SK-N-SH (cell line): ENCODE data around the gene NR5A1. TPM values are rescaled to one million over a fixed set of nuclear protein-coding genes. Genes with fewer than 3 reads are reported as not detected.

ENCODE experiments used
- CTCF ChIA-PET: fragments of 300-600, 350-600 bp; formaldehyde crosslinking; extraction: SDS; loops from one replicate; lab custom pipeline; 2021; lab: Yijun Ruan, JAX
- POLR2A ChIA-PET: fragments of 350-600 bp; sonication (Branson Sonifier 250); formaldehyde crosslinking; extraction: SDS; loops from one replicate; lab custom pipeline; 2020; ENCODE audit warnings: antibody characterized with exemption, inconsistent platforms; lab: Yijun Ruan, JAX
- DNase-seq: peaks from one replicate; pipeline ENCODE4 v3.0.0; 2012
- H2AFZ ChIP-seq: fragments of 200-600 bp; sonication (generic); 2 replicates; pipeline ENCODE4 v1.8.1; 2016; ENCODE audit warnings: antibody characterized with exemption, mild to moderate bottlenecking, low read depth
- H3F3A ChIP-seq: fragments of 200-600 bp; sonication (generic); replicated peaks from 2 replicates; pipeline ENCODE3; 2016; ENCODE audit warnings: antibody characterized with exemption, mild to moderate bottlenecking; ENCODE audit not compliant: insufficient read depth
- H3K27ac ChIP-seq, 2 experiments: fragments of 200-500 bp in 1 of 2; fragments of 200-600 bp in 1 of 2; sonication (Bioruptor generic) in 1 of 2; sonication (generic), shearing (Covaris generic) in 1 of 2; 2 replicates each; pipeline versions ENCODE4 v1.5.1 to v1.6.1; 2014 to 2016; ENCODE audit warnings: low read depth in 2 of 2, inconsistent platforms in 1 of 2, low read length in 1 of 2, mild to moderate bottlenecking in 1 of 2, mixed read lengths in 1 of 2
- H3K27me3 ChIP-seq: fragments of 200-600 bp; sonication (generic), shearing (Covaris generic); 2 replicates; pipeline ENCODE4 v1.6.1; 2016; ENCODE audit warnings: mixed run types; ENCODE audit not compliant: insufficient read depth
- H3K36me3 ChIP-seq, 2 experiments: fragments of 200-500 bp in 1 of 2; fragments of 200-600 bp in 1 of 2; sonication (Bioruptor generic) in 1 of 2; sonication (generic) in 1 of 2; replicated peaks in 1 of 2; 2 replicates each; pipeline versions ENCODE3 to v1.5.1; 2014 to 2016; ENCODE audit warnings: low read length in 1 of 2, mild to moderate bottlenecking in 1 of 2; ENCODE audit not compliant: insufficient read depth in 2 of 2, control insufficient read depth in 1 of 2
- H3K4me1 ChIP-seq, 2 experiments: fragments of 200-500 bp in 1 of 2; fragments of 200-600 bp in 1 of 2; sonication (Bioruptor generic) in 1 of 2; sonication (generic), shearing (Covaris generic) in 1 of 2; 2 replicates each; pipeline versions ENCODE4 v1.5.1 to v1.6.1; 2014 to 2016; ENCODE audit warnings: low read depth in 1 of 2, low read length in 1 of 2, mixed run types in 1 of 2; ENCODE audit not compliant: insufficient read depth in 2 of 2, control insufficient read depth in 1 of 2
- H3K4me2 ChIP-seq: fragments of 200-600 bp; sonication (generic), shearing (Covaris generic); 2 replicates; pipeline ENCODE4 v1.6.1; 2017; ENCODE audit warnings: mixed run types
- H3K4me3 ChIP-seq, 2 experiments: fragments of 200-500 bp in 1 of 2; fragments of 200-600 bp in 1 of 2; sonication (Bioruptor generic) in 1 of 2; sonication (generic), shearing (Covaris generic) in 1 of 2; 2 replicates each; pipeline versions ENCODE4 v1.5.1 to v1.8.1; 2014 to 2016; ENCODE audit warnings: low read depth in 2 of 2, inconsistent platforms in 1 of 2, low read length in 1 of 2, mild to moderate bottlenecking in 1 of 2, mixed read lengths in 1 of 2, moderate library complexity in 1 of 2
- H3K79me2 ChIP-seq: fragments of 200-600 bp; sonication (generic); 2 replicates; pipeline ENCODE4 v1.8.1; 2017; ENCODE audit warnings: mild to moderate bottlenecking; ENCODE audit not compliant: insufficient read depth
- H3K9ac ChIP-seq: fragments of 200-600 bp; sonication (generic); 2 replicates; pipeline ENCODE4 v1.6.1; 2017; ENCODE audit warnings: mixed run types
- H3K9me2 ChIP-seq: fragments of 200-600 bp; sonication (generic); 2 replicates; pipeline ENCODE4 v1.6.1; 2017; ENCODE audit warnings: mixed run types
- H3K9me3 ChIP-seq: fragments of 200-600 bp; sonication (generic); 2 replicates; pipeline ENCODE4 v1.6.1; 2017; ENCODE audit warnings: mixed run types, mild to moderate bottlenecking, moderate library complexity
- H4K20me1 ChIP-seq: fragments of 200-600 bp; sonication (generic); 2 replicates; pipeline ENCODE4 v1.6.1; 2017; ENCODE audit warnings: mild to moderate bottlenecking, mixed run types; ENCODE audit not compliant: insufficient read depth
- ELF1 ChIP-seq: IDR thresholded peaks from 2 replicates; pipeline ENCODE4 v1.4.0; 2012
- FOSL2 ChIP-seq: IDR thresholded peaks from 2 replicates; pipeline ENCODE4 v1.4.0; 2012; ENCODE audit warnings: low read depth, mild to moderate bottlenecking, moderate library complexity, borderline replicate concordance
- FOXM1 ChIP-seq: IDR thresholded peaks from 2 replicates; pipeline ENCODE4 v1.4.0; 2012; ENCODE audit warnings: low read depth, mild to moderate bottlenecking
- GABPA ChIP-seq: IDR thresholded peaks from 2 replicates; pipeline ENCODE4 v1.4.0; 2012; ENCODE audit warnings: low read depth, mild to moderate bottlenecking
- GATA2 ChIP-seq: sonication (generic); formaldehyde crosslinking; IDR thresholded peaks from 2 replicates; pipeline ENCODE4 v1.5.0; 2020; ENCODE audit warnings: mild to moderate bottlenecking, missing genetic modification reagents
- JUND ChIP-seq: IDR thresholded peaks from 2 replicates; pipeline ENCODE4 v1.4.0; 2012
- NRF1 ChIP-seq: IDR thresholded peaks from 2 replicates; pipeline ENCODE4 v1.6.1; 2012; ENCODE audit warnings: low read depth, mild to moderate bottlenecking, low read length
- PBX3 ChIP-seq: IDR thresholded peaks from 2 replicates; pipeline ENCODE4; 2012
- SMC3 ChIP-seq: IDR thresholded peaks from 2 replicates; pipeline ENCODE4 v1.6.1; 2012; ENCODE audit warnings: low read depth, low read length, improper control_type of control experiment
- TAF1 ChIP-seq: IDR thresholded peaks from 2 replicates; pipeline ENCODE4 v1.6.1; 2012; ENCODE audit warnings: low read depth, mild to moderate bottlenecking, low read length, moderate library complexity, borderline replicate concordance
- ZBTB33 ChIP-seq: IDR thresholded peaks from 2 replicates; pipeline ENCODE4 v1.4.0; 2012; ENCODE audit warnings: low read depth, borderline replicate concordance
- WGBS: methylation state at CpG from one replicate; pipeline ENCODE4 v1.1.6; 2017; ENCODE audit warnings: low lambda C conversion rate; 5-methylcytosine and 5-hydroxymethylcytosine counted together
- polyA plus RNA-seq, 3 experiments: library from polyadenylated mRNA; depleted of rRNA; stranded (reverse); fragments of >200 nt; gene quantifications; 2 replicates each; pipeline ENCODE4 v1.2.3, GENCODE V29; 2012
- TF ChIP-seq, protein P1 (sequence below): IDR thresholded peaks from 2 replicates; pipeline ENCODE4 v1.6.1; 2012; ENCODE audit warnings: mild to moderate bottlenecking, low read depth, low read length, moderate library complexity

The NR5A1 gene
- polyA plus RNA-seq, 1 of the 3 experiments (the other 2 are of a cell fraction) = not detected

DNA sequence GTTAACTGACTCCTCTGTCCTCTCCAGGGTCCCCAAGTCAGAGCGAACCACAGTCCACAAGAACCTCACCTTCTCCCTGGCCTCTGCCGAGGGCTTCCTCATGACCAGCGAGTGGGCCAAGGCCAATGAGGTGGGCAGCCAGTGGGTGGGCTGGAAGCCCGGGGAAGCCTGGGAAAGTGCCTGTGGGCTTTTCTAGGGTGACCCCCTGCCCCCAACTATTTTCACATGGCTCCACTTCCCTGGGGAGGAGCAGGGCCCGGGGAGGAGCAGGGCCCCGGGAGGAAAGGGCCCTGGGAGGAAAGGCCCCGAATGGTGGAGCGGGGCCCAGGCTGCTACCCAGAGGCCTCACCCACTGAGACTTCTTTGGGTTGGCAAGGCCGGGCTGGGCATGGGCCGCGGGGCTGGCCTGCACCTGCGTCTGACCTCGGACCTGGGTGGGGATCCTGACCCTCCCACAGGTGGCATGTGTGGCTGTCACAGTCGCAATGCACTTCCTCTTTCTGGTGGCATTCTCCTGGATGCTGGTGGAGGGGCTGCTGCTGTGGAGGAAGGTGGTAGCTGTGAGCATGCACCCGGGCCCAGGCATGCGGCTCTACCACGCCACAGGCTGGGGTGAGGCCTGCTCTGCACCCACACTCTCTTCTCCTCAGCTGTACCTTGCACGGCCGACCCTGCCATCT lies 39.0 kb downstream of the NR5A1 start:
- H3K36me3 ChIP-seq = no peaks in the 10 kb centered on the region
- 85% methylated on average over 9 of the region's 19 CpGs for WGBS
- CTCF ChIA-PET = no interaction called here

DNA sequence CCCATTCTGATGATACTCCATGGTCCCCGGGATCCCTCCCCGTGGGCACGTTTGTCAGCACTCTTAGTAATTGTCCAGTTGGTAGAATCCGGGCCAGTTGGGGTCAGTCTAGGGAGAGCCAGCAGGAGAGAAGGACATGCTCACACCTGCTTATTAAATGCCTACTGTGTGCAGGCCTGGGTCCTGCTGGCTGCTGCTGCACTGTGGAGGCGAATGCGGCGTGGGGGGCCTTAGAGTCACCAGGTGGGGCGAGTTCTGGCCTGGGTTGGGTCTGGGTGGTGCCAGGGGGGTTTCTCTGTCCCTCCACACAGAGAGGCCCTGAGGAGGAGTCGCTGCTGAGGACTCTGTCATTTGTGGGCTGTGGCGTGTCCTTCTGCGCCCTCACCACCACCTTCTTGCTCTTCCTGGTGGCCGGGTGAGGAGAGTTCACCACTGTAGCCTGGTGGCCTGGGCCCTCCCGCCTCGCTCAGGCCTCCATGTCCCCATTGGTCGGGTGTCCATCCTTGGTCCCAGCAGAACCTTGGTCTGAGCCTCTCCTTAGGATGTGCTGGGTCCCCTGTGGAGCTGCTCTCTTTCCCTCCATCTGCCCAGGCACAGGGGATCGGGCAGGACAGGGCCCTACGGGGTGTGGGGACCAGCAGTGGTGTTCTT lies 39.7 kb downstream of the NR5A1 start:
- Histone ChIP-seq H3K4me1 (no peaks in the 10 kb centered on the region; a peak in 1 of 4 replicates), H3K27me3 (no peaks in the 10 kb centered on the region; the same call in 1 of the 2 replicates), H4K20me1 (no peaks in the 10 kb centered on the region), H3K4me2 (no peak overlapping the region), H3K79me2 (no peaks in the 10 kb centered on the region), H3F3A (no peaks in the 10 kb centered on the region), H3K4me3 (no peak overlapping the region), H3K36me3 (no peaks in the 10 kb centered on the region), H3K9me2 (no peaks in the 10 kb centered on the region), H3K27ac (no peak overlapping the region), H3K9me3 (no peaks in the 10 kb centered on the region), H3K9ac (no peak overlapping the region), H2AFZ (no peak overlapping the region)
- TF ChIP-seq FOXM1 = no peak
- TF ChIP-seq PBX3 = no peak
- TF ChIP-seq JUND = no peak
- no peak for TF ChIP-seq GABPA
- no peak for TF ChIP-seq TAF1
- no peak for TF ChIP-seq GATA2 (CRISPR knock-in tag)
- TF ChIP-seq SMC3 = no peak
- no peak for TF ChIP-seq ZBTB33
- no peak for TF ChIP-seq NRF1
- ChIA-PET POLR2A (no interaction called here), CTCF (no interaction called here)
- DNase-seq = no peak
- 83% methylated on average over 11 of the region's 17 CpGs for WGBS

More for the DNA sequence above, 39.0 kb downstream of the NR5A1 start:
- no peaks in the 10 kb centered on the region; the same call in 1 of the 2 replicates for H3K27me3 ChIP-seq
- POLR2A ChIA-PET = no interaction called here
- no peaks in the 10 kb centered on the region for H4K20me1 ChIP-seq
- no peak overlapping the region for H3K4me3 ChIP-seq
- no peak for DNase-seq
- H3K27ac ChIP-seq = no peak overlapping the region
- H3K9me2 ChIP-seq = no peaks in the 10 kb centered on the region
- H3K4me2 ChIP-seq = no peak overlapping the region
- H3K9me3 ChIP-seq = no peaks in the 10 kb centered on the region
- H3K79me2 ChIP-seq = no peaks in the 10 kb centered on the region
- H3F3A ChIP-seq = no peaks in the 10 kb centered on the region
- no peaks in the 10 kb centered on the region; a peak in 1 of 4 replicates for H3K4me1 ChIP-seq
- TF ChIP-seq FOXM1 (no peak), FOSL2 (no peak), PBX3 (no peak), ELF1 (no peak)
- TF ChIP-seq, protein P1, sequence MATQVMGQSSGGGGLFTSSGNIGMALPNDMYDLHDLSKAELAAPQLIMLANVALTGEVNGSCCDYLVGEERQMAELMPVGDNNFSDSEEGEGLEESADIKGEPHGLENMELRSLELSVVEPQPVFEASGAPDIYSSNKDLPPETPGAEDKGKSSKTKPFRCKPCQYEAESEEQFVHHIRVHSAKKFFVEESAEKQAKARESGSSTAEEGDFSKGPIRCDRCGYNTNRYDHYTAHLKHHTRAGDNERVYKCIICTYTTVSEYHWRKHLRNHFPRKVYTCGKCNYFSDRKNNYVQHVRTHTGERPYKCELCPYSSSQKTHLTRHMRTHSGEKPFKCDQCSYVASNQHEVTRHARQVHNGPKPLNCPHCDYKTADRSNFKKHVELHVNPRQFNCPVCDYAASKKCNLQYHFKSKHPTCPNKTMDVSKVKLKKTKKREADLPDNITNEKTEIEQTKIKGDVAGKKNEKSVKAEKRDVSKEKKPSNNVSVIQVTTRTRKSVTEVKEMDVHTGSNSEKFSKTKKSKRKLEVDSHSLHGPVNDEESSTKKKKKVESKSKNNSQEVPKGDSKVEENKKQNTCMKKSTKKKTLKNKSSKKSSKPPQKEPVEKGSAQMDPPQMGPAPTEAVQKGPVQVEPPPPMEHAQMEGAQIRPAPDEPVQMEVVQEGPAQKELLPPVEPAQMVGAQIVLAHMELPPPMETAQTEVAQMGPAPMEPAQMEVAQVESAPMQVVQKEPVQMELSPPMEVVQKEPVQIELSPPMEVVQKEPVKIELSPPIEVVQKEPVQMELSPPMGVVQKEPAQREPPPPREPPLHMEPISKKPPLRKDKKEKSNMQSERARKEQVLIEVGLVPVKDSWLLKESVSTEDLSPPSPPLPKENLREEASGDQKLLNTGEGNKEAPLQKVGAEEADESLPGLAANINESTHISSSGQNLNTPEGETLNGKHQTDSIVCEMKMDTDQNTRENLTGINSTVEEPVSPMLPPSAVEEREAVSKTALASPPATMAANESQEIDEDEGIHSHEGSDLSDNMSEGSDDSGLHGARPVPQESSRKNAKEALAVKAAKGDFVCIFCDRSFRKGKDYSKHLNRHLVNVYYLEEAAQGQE = no peak
- TF ChIP-seq, all 33 proteins: peak for 0
- Histone ChIP-seq H2AFZ (no peak overlapping the region), H3K9ac (no peak overlapping the region)
